NCI-H82 (cell line): ENCODE results near the gene DSG3.

Experiments
- DNase-seq: peaks from one replicate; lab custom pipeline; 2025; lab: John Stamatoyannopoulos, UW

DSG3 gene

GRCh38 chr18:31430072-31430471 lies 17.5 kb upstream of the DSG3 start:
- no peak for DNase-seq

- DNase-seq: no peak
Observed at GRCh38 chr18:31430554-31430953, 17.0 kb upstream of the DSG3 start.

GRCh38 chr18:31432316-31432715 lies 15.2 kb upstream of the DSG3 start:
- DNase-seq: no peak

GRCh38 chr18:31436825-31437224 lies 10.7 kb upstream of the DSG3 start:
- DNase-seq: peak; percentile 13

- DNase-seq: no peak
Observed at GRCh38 chr18:31438402-31438801, 9.1 kb upstream of the DSG3 start.

GRCh38 chr18:31439807-31440325 lies 7.7 kb upstream of the DSG3 start:
- DNase-seq: no peak

GRCh38 chr18:31440787-31441186 lies 6.8 kb upstream of the DSG3 start:
- no peak for DNase-seq

GRCh38 chr18:31441493-31441892 lies 6.0 kb upstream of the DSG3 start:
- no peak for DNase-seq

- DNase-seq: no peak
Observed at GRCh38 chr18:31444142-31444541, 3.4 kb upstream of the DSG3 start.

- no peak for DNase-seq
Observed at GRCh38 chr18:31445908-31446307, 1.6 kb upstream of the DSG3 start.

GRCh38 chr18:31446854-31447253 lies 687 bp upstream of the DSG3 start:
- DNase-seq: no peak

GRCh38 chr18:31450409-31450808 lies 2.9 kb downstream of the DSG3 start:
- DNase-seq: no peak

GRCh38 chr18:31451625-31452024 lies 4.1 kb downstream of the DSG3 start:
- no peak for DNase-seq

- no peak for DNase-seq
Observed at GRCh38 chr18:31454066-31454708, 6.6 kb downstream of the DSG3 start.

- no peak for DNase-seq
Observed at GRCh38 chr18:31469629-31470028, 22.1 kb downstream of the DSG3 start.

GRCh38 chr18:31478688-31479087 lies 31.1 kb downstream of the DSG3 start:
- DNase-seq: no peak

- DNase-seq: no peak
Observed at GRCh38 chr18:31482051-31482450, 34.5 kb downstream of the DSG3 start.

- no peak for DNase-seq
Observed at GRCh38 chr18:31483396-31483795, 35.9 kb downstream of the DSG3 start.

- DNase-seq: no peak
Observed at GRCh38 chr18:31484461-31484860, 36.9 kb downstream of the DSG3 start.

GRCh38 chr18:31486165-31486564 lies 38.6 kb downstream of the DSG3 start:
- DNase-seq: no peak

GRCh38 chr18:31487246-31488015 lies 39.9 kb downstream of the DSG3 start:
- no peak for DNase-seq

GRCh38 chr18:31489311-31489710 lies 41.8 kb downstream of the DSG3 start:
- no peak for DNase-seq

GRCh38 chr18:31490387-31490786 lies 42.8 kb downstream of the DSG3 start:
- no peak for DNase-seq

GRCh38 chr18:31490833-31491232 lies 43.3 kb downstream of the DSG3 start:
- no peak for DNase-seq
